GM18499 (cell line): ENCODE results near the gene SMIM20.

ENCODE experiments used
- ATAC-seq: cut with Tn5 transposase; IDR thresholded peaks from one replicate; pipeline ENCODE4 v1.9.1; 2021; ENCODE audit warnings: moderate number of reproducible peaks; ENCODE audit not compliant: insufficient read depth, unreplicated experiment

Gene SMIM20

GRCh38 chr4:25951390-25951952 is 37.5 kb downstream of the SMIM20 start:
- no peak for ATAC-seq

- ATAC-seq = no peak
Measured at GRCh38 chr4:25953740-25954139, 39.7 kb downstream of the SMIM20 start.

DNA sequence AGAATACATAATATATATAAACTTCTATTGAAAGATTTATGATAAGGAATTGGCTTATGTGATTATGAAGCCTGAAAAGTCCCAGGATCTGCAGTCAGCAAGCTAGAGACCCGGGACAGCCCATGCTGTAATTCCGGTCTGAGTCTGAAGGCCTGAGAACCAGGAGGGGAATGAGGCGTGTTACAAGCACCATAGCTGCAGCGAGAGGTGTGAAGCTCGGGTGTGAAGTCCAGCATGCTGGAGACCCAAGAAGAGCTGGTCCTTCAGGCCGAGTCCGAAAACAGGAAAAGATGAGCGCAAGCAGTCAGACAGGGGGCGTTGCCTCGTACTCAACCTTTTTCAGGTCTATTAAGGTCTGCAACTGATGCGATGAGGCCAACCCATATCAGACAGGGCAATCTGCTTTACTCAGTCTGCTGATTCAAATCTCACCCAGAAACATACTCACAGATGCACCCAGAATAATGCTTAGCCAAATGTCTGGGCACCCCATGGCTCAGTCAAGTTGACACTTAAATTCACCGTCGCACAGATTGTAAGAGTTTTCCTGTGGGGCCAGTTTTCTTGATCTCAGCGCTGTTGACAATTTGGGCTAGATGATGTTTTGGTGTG is 40.4 kb downstream of the SMIM20 start:
- ATAC-seq = no peak

- no peak for ATAC-seq
Measured at GRCh38 chr4:25955705-25956104, 41.7 kb downstream of the SMIM20 start.

- no peak for ATAC-seq
Measured at GRCh38 chr4:25956260-25956659, 42.2 kb downstream of the SMIM20 start.

DNA sequence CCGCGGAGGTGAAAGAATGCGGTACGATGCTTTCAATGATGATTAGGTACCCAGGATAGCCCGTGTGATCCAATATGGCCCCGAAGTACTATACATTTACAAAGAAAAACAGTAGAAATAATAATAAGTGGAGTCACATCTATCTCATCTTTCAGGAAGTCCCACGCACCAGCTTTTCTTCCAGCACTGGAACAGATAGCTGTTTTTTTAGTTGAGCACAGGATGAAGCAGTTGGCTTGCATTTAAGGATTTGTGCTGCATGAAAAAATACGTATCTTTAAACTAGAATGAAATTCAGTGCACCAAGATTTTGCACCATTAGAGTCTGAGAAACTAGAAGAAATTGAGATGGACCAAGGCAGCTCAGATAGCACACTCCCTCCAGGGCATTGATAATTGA is 44.1 kb downstream of the SMIM20 start:
- ATAC-seq = no peak

DNA sequence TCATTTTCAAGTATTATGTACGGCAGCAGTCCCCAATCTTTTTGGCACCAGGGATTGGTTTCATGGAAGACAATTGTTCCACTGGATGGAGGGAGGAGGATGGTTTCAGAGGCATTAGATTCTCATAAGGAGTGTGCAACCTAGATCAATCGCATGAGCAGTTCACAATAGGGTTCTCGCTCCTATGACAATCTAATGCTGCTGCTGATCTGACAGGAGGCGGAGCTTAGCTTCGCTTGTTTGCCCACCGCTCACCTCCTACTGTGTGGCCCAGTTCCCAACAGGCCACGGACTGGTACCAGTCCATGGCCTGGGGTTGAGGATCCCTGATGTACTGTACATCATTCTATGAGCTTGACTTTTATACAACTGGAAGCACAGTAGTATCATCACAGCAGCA is 48.4 kb downstream of the SMIM20 start:
- ATAC-seq = no peak

- ATAC-seq = no peak
Measured at GRCh38 chr4:25965629-25966028, 51.6 kb downstream of the SMIM20 start.

GRCh38 chr4:25966171-25966570 is 52.2 kb downstream of the SMIM20 start:
- ATAC-seq = no peak

GRCh38 chr4:25969374-25970155 is 55.5 kb downstream of the SMIM20 start:
- no peak for ATAC-seq

DNA sequence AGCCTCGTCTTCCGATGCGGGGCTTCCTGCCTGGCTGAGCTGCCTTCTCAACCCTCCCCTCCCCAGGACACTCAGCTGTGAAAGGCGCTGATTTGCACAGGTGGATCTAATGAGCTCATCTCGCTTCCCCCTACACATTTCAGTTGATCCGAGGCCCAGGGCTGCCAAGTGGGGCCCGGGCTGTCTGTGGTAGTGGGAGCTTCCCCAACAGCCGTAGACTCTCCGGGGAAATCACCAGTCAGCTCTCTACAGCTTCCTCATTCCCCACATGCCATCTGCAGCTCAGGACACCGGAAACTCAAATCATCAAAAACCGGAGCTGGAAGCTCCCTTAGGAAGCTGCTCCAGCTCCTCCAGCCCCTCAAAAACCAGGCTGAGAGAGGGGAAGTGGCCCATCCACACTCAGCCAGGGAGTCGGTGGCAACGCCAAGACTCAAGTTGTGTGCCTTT is 56.2 kb downstream of the SMIM20 start:
- ATAC-seq = no peak

DNA sequence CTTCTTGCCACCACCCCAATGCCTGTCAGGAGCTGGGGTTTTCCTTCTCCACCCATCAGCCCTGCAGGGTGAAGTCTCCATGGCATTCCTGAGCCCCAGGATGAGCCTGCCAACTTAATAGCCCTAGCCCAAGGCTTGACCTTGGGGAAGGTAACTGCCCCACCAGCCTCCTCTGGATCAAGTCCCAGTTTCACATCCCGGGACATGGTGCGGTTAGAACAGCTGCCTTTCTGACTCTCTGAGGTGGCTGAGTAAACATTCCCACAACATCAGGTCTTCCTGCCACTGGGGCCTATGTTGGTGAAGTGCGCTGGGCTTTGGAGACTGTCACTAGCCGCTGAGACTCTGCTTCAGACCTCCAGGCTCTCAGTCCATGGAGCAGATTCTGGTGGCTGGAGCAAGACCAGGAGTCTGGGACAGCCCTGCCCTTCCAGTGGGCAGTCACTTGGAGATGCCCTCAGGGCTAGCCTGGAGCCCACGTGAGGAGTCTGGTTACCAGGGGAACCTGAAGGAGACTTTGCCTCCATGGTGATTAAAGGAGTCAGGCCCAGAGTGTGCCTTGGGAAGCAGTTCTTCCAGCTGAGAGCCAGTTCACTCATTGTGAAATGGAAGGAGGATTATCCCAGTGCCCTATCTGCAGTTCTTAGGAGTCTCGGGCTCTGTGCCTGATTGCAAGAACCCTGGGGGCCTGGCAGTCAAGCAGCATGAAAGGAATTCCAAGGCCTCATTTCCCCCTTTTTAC is 56.8 kb downstream of the SMIM20 start:
- no peak for ATAC-seq

DNA sequence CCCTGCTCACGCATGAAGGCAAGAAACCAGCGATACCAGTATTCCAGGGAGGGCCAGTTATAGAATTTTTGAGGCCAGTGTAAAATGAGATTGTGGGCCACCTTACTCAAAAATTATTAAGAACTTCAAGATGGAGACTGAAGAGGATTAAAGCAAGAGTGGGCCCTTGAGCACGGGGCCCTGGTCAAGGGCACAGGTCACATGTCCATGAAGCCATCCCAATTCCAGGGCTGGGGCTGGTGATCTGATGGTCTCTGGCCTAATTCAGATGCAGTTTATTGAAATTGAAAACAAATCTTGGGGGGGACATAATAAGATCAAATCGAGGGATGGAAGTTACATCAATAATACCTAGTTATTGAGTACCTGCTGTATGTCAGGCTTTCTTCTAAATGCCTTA is 58.3 kb downstream of the SMIM20 start:
- ATAC-seq = no peak

DNA sequence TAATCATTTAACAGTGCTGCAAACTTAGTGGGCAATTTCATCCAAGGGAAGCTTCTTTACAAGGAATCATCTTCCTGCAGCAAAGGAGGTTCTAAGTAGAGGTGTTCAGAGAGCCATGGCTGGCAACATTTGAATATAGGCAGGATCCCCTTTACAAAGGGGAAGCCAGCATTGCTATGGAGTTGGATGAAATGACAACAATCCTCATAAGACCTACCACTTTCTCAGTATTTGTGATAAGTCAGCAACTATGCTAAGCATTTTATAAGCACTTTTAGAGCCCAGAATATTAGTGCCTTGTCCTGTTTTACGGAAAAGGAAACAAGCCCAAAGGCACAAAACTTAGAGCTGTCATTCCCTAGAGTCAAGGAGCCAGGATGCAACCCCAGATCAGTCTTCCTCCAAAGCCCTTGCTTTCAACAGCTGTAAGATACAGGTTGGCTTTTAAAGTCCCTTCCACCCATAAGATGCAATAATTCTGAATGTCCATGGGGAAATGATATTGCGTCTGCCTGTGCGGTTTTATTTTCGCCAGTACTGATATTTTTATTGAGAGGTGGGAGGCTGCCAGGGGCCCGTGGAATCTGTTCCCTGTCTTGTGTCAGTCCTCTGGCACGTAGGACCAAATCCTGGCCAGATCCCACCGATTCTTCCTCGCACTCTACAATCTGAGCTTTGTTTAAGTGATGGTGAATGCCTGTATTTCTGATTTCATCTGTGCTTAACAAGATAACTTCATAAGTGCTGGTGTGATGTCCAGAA is 59.1 kb downstream of the SMIM20 start:
- no peak for ATAC-seq

- no peak for ATAC-seq
Measured at GRCh38 chr4:25976780-25977179, 62.8 kb downstream of the SMIM20 start.

DNA sequence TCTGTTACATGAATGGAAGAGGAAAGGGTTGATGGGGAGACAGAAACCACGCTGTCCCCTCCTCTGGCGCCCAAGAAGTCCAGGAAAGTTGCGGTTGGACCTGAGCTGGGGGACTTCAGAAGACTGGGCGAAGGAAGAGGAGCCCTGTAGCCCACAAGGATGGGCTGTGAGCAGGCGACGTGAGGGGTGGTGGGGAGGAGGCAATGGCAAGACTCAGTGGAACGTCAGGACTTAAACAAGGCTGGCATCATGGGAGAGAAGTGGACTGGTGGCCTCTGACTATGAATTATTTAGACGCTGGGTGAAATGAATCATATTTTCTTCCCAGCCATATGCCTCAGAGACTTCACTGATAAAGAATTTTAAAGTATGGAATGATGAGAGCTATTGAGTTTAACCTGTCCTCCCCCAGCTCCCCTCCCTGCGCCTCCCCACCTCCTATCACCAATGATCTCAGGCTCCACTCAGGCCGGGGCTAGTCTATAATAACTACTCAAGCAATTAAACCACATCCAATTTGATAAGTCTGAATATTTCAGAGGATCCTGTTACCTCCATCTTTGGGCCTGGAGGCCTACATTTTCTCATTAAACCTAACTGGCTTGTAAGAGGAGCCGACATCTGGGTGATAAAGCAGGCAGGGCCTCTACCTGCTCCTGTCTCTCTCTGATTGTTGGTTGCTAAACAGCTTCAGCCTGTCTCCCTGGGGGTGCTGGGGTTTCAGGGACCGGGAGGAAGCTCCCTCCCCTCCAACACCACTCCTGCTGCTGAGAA is 63.6 kb downstream of the SMIM20 start:
- ATAC-seq = no peak

- no peak for ATAC-seq
Measured at GRCh38 chr4:25978327-25978726, 64.3 kb downstream of the SMIM20 start.
